ENCODE results near the gene BCAS4. TPM values are rescaled to one million over a fixed set of nuclear protein-coding genes. Genes with fewer than 3 reads are reported as not detected.

Gene BCAS4
- total RNA-seq, 2 donors from 2014 or later: 9.5 to 25.2 TPM

- H3K27me3 Mint-ChIP-seq (ENCODE audit: insufficient read depth): no peaks in the 10 kb centered on the region
- H3K4me1 Mint-ChIP-seq: peaks cover 51% of the 10 kb centered on the region
- no peak for DNase-seq
- no peak for TF ChIP-seq CTCF (conservative IDR thresholded peaks at IDR 0.05)
- peaks cover 32% of the 10 kb centered on the region for H3K36me3 Mint-ChIP-seq (ENCODE audit: low read depth)
- Histone ChIP-seq H3K9me3 (ENCODE audit: control insufficient read depth, low read length) (no peaks in the 10 kb centered on the region), H3K36me3 (ENCODE audit: control insufficient read depth, insufficient read depth, low read length) (peaks cover 89% of the 10 kb centered on the region), H3K27me3 (ENCODE audit: control insufficient read depth, insufficient read depth, low read length, poor library complexity, severe bottlenecking) (no peaks in the 10 kb centered on the region), H3K4me3 (ENCODE audit: low read length) (no peak overlapping the region), H3K4me1 (ENCODE audit: control insufficient read depth, insufficient read depth, low read length) (peaks cover 17% of the 10 kb centered on the region), H3K27ac (ENCODE audit: low read depth, low read length) (no peak overlapping the region), H3K9ac (ENCODE audit: extremely low read depth, low read length, poor library complexity, severe bottlenecking) (no peak overlapping the region)
- H3K4me3 Mint-ChIP-seq: no peak overlapping the region
- peak overlapping the region; percentile 64 for H3K27ac Mint-ChIP-seq
- H3K9me3 Mint-ChIP-seq: no peaks in the 10 kb centered on the region
- 96 to 100% methylated on average over 3 to 6 of the region's 6 CpGs for WGBS, 2 experiments (ENCODE audit: insufficient coverage in 1 of 2, insufficient read length in 1 of 2)
These were observed 124.7 kb downstream of the BCAS4 start for GRCh38 chr20:50919567-50919966.

DNA sequence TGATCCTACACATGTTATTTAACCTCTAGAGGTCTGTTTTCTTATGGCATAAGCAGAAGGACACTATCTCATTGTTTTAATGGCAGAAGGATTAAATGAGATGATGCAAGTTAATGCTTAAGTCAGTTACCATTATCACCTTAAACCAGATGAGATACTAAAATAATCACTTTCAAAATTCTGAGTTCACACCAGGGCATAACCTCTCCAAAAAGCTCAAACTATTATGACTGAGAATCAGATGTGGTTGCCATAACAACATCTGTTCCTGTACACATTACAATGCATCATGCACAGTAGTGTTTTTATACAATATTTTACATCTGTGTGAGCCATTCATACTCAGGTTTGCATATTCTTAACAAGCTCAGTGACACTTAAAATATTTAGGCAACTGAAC is 126.1 kb downstream of the BCAS4 start:
- Mint-ChIP-seq H3K27me3 (ENCODE audit: insufficient read depth) (no peaks in the 10 kb centered on the region), H3K27ac (no peak overlapping the region), H3K9me3 (no peaks in the 10 kb centered on the region), H3K36me3 (ENCODE audit: low read depth) (peaks cover 35% of the 10 kb centered on the region), H3K4me3 (no peak overlapping the region), H3K4me1 (peaks cover 50% of the 10 kb centered on the region)
- peaks cover 7% of the 10 kb centered on the region for H3K4me1 ChIP-seq (ENCODE audit: control insufficient read depth, insufficient read depth, low read length)
- H3K4me3 ChIP-seq (ENCODE audit: low read length): no peak overlapping the region
- TF ChIP-seq CTCF (conservative IDR thresholded peaks at IDR 0.05): no peak
- DNase-seq: no peak
- no peak overlapping the region for H3K9ac ChIP-seq (ENCODE audit: extremely low read depth, low read length, poor library complexity, severe bottlenecking)
- peak overlapping the region; percentile 9 for H3K27ac ChIP-seq (ENCODE audit: low read depth, low read length)
- H3K36me3 ChIP-seq (ENCODE audit: control insufficient read depth, insufficient read depth, low read length): peaks cover 88% of the 10 kb centered on the region
- H3K9me3 ChIP-seq (ENCODE audit: control insufficient read depth, low read length): no peaks in the 10 kb centered on the region
- H3K27me3 ChIP-seq (ENCODE audit: control insufficient read depth, insufficient read depth, low read length, poor library complexity, severe bottlenecking): no peaks in the 10 kb centered on the region

DNA sequence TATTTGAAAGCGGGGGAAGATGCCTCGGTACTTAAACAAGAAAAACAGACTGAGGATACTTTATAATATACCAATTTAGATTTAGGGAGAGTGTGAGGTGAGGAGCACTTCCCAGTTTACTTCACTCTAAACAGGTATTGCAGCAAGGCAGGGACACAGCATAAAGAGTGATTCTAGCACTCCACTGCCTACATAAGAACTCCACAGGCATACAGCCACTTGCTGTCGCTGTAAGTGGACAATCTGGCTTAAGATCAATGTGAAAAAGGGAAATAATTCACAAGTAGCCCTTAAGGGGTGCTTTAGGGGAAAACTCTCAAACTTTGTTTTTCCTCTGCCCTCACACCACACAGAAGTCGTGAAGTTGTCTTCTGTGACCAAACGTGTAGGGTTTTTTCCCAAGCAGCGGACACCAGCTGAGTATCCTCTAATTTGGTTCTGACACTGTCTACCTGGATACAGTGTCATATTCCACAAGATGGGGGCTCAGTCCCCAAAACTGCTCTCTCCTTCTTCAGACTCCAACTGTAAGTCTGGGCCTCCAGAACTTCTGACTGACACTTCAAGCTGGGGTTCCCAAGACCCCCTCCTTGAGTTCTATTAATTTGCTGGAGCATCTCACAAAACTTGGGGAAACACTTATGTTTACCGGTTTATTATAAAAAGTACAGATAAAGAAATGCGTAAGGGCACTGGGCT is 127.1 kb downstream of the BCAS4 start:
- DNase-seq: no peak
- no peaks in the 10 kb centered on the region for H3K9me3 Mint-ChIP-seq
- no peaks in the 10 kb centered on the region for H3K27me3 Mint-ChIP-seq (ENCODE audit: insufficient read depth)
- peaks cover 48% of the 10 kb centered on the region for H3K4me1 Mint-ChIP-seq
- Histone ChIP-seq H3K27ac (ENCODE audit: low read depth, low read length) (no peak overlapping the region), H3K4me3 (ENCODE audit: low read length) (no peak overlapping the region), H3K36me3 (ENCODE audit: control insufficient read depth, insufficient read depth, low read length) (peaks cover 91% of the 10 kb centered on the region), H3K9me3 (ENCODE audit: control insufficient read depth, low read length) (no peaks in the 10 kb centered on the region), H3K27me3 (ENCODE audit: control insufficient read depth, insufficient read depth, low read length, poor library complexity, severe bottlenecking) (no peaks in the 10 kb centered on the region), H3K4me1 (ENCODE audit: control insufficient read depth, insufficient read depth, low read length) (peaks cover 7% of the 10 kb centered on the region), H3K9ac (ENCODE audit: extremely low read depth, low read length, poor library complexity, severe bottlenecking) (no peak overlapping the region)
- H3K27ac Mint-ChIP-seq: peak overlapping the region; percentile 82
- H3K4me3 Mint-ChIP-seq: no peak overlapping the region
- no peak for TF ChIP-seq CTCF (conservative IDR thresholded peaks at IDR 0.05)
- WGBS, 2 experiments (ENCODE audit: insufficient coverage in 1 of 2, insufficient read length in 1 of 2): 95 to 100% methylated on average over 5 to 8 of the region's 8 CpGs
- peaks cover 36% of the 10 kb centered on the region for H3K36me3 Mint-ChIP-seq (ENCODE audit: low read depth)

All from endodermal cell (in vitro differentiated cells).